ENCODE results near the gene CHIA. TPM values are rescaled to one million over a fixed set of nuclear protein-coding genes. Genes with fewer than 3 reads are reported as not detected.

The CHIA gene
- total RNA-seq, 2 donors from 2014 or later, result not detected

GRCh38 chr1:111285879-111286278, 4.8 kb upstream of the CHIA start:
- Histone ChIP-seq H3K27me3 (no peaks in the 10 kb centered on the region), H3K9me3 (no peaks in the 10 kb centered on the region), H3K27ac (no peak overlapping the region), H3K4me3 (no peak overlapping the region), H3K4me1 (no peaks in the 10 kb centered on the region), H3K36me3 (no peaks in the 10 kb centered on the region)
- DNase-seq (ENCODE audit: low spot score), result no peak
- no peak for TF ChIP-seq CTCF (IDR thresholded peaks at IDR 0.05)

GRCh38 chr1:111286912-111287311, 3.7 kb upstream of the CHIA start:
- H3K27ac ChIP-seq, result no peak overlapping the region
- H3K9me3 ChIP-seq, result no peaks in the 10 kb centered on the region
- no peaks in the 10 kb centered on the region for H3K36me3 ChIP-seq
- no peak overlapping the region for H3K4me3 ChIP-seq
- no peaks in the 10 kb centered on the region for H3K27me3 ChIP-seq
- no peaks in the 10 kb centered on the region for H3K4me1 ChIP-seq
- DNase-seq (ENCODE audit: low spot score), result no peak
- no peak for TF ChIP-seq CTCF (IDR thresholded peaks at IDR 0.05)

GRCh38 chr1:111289371-111289770, 1.3 kb upstream of the CHIA start:
- H3K4me1 ChIP-seq, result no peaks in the 10 kb centered on the region
- no peaks in the 10 kb centered on the region for H3K9me3 ChIP-seq
- H3K27ac ChIP-seq, result no peak overlapping the region
- no peak for DNase-seq (ENCODE audit: low spot score)
- H3K36me3 ChIP-seq, result no peaks in the 10 kb centered on the region
- no peak overlapping the region for H3K4me3 ChIP-seq
- no peak for TF ChIP-seq CTCF (IDR thresholded peaks at IDR 0.05)
- no peaks in the 10 kb centered on the region for H3K27me3 ChIP-seq

GRCh38 chr1:111290104-111290503, 547 bp upstream of the CHIA start:
- Histone ChIP-seq H3K27ac (no peak overlapping the region), H3K36me3 (no peaks in the 10 kb centered on the region), H3K9me3 (no peaks in the 10 kb centered on the region), H3K4me1 (no peaks in the 10 kb centered on the region), H3K27me3 (no peaks in the 10 kb centered on the region), H3K4me3 (no peak overlapping the region)
- no peak for TF ChIP-seq CTCF (IDR thresholded peaks at IDR 0.05)
- DNase-seq (ENCODE audit: low spot score), result no peak

GRCh38 chr1:111294390-111294789, 3.7 kb downstream of the CHIA start:
- no peak for TF ChIP-seq CTCF (IDR thresholded peaks at IDR 0.05)
- no peak overlapping the region for H3K4me3 ChIP-seq
- no peaks in the 10 kb centered on the region for H3K9me3 ChIP-seq
- no peaks in the 10 kb centered on the region for H3K27me3 ChIP-seq
- no peak for DNase-seq (ENCODE audit: low spot score)
- no peak overlapping the region for H3K27ac ChIP-seq
- H3K4me1 ChIP-seq, result no peaks in the 10 kb centered on the region
- no peaks in the 10 kb centered on the region for H3K36me3 ChIP-seq

- Histone ChIP-seq H3K4me3 (no peak overlapping the region), H3K27ac (no peak overlapping the region), H3K36me3 (no peaks in the 10 kb centered on the region), H3K27me3 (no peaks in the 10 kb centered on the region), H3K4me1 (no peaks in the 10 kb centered on the region), H3K9me3 (peaks cover 0 to 28% of the 10 kb centered on the region in 2 donors)
- TF ChIP-seq CTCF (IDR thresholded peaks at IDR 0.05), result no peak
- no peak for DNase-seq (ENCODE audit: low spot score)
Measured at GRCh38 chr1:111302374-111302773, 11.7 kb downstream of the CHIA start.

Data from right atrium auricular region (tissue), 2 donors.